ENCODE data around the gene LMO1. TPM values are rescaled to one million over a fixed set of nuclear protein-coding genes. Genes with fewer than 3 reads are reported as not detected.

LMO1 gene
- total RNA-seq, 1 donor from 2014 or later, result not detected

DNA sequence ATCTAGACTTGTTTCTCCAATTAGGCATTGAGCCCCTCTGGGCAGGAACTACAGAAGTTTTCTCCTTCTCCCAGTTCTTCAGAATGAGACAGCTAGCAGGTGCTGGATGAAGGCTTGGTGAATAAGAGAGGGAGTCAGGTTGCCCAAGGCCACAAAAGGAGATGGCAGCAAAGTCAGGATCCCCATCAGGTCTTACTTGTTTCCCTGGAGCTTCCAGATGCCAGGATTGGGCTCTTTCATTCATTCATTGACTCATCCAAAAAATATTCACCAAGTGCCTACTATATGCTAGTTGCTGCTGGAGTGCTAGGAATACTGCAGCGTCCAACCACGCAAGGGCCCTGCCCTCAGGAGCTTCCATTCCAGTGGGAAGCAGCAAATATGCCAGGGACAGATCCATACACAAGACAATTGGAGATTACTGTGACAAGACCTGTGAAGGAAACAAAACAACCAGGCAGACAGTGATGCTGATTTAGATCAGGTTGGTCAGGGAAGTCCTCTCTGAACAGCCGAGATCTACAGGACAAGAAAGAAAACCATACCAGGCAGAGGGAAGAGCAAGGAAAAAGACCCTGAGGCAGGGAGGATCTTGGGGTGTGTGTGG is 24.6 kb upstream of the LMO1 start:
- no peak for DNase-seq (ENCODE audit: low spot score)

DNA sequence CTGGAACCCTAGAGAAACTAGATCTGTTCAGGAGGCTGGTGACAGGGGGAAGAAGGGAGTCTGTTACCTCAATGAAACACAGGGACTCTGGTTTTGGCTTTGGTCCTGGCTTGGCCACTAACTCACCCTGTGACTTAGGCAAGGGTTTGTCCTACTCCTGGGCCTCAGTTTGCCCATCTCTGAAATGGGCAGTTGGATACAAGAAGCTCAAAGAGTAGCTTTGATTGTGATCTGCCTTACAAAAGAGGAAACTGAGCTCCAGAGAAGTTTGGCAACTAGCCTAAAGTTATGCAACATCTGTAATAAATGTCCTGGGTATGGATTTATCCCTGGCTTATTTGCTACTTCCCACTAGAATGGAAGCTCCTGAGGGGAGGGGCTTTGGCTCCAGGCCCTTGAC is 24.0 kb upstream of the LMO1 start:
- no peak for DNase-seq (ENCODE audit: low spot score)

DNA sequence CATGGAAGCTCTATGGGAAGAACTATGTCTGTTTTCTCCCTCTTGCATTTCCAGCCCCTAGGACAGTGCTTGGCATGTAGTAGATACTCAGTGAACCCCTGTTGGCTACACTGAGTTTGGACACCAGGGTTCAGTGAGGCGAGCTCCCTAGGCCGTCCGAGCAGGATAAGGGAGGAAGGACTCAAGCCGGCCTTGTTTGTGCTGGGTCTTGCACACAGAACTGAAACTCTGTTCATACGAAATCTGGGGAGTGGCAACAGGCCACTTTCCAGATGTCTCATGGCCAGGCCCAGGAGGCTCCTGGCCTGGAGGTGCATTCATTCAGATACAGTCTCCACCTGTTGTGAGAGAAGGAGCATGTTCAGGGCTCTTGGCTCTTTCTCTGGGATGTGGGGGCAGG is 23.6 kb upstream of the LMO1 start:
- no peak for DNase-seq (ENCODE audit: low spot score)

DNA sequence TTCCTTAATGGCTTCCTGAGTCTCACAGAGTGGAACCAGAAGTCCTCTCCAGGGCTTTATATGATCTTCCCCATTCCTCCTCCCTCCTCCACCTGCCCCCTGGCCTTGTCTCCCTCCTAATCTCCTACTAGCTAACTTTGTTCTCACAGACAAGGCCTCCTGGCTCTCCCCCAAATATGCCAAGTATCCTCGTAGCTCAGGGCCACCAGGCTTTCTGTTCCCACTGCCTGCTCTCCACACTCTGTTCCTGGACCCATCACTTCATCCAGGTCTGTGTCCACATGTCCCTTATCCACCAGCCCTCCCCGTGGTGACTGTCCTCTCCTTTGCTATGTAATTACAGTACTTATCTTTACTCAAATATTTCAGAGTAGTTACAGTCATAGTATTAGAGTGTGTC is 23.2 kb upstream of the LMO1 start:
- no peak for DNase-seq (ENCODE audit: low spot score)

DNA sequence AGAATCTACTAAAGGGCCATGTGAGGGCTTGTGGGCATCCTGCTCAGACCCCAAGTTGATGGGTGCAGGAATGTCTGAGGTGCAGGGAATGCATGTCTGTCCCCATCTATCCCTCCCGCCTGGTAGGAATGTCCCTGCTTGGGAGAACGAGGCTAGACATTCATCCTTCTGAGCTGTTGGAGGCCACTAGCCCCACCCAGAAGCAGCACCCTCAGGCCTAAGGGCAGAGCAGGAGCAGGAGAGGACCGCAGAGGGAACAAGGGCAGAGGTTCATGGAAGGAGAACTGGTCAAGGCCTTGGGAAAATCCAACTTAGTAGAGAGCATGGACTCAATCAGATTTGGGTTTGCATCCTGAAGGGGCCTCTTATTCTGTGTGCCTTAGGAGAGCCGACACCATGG is 22.1 kb upstream of the LMO1 start:
- DNase-seq (ENCODE audit: low spot score), result no peak

DNA sequence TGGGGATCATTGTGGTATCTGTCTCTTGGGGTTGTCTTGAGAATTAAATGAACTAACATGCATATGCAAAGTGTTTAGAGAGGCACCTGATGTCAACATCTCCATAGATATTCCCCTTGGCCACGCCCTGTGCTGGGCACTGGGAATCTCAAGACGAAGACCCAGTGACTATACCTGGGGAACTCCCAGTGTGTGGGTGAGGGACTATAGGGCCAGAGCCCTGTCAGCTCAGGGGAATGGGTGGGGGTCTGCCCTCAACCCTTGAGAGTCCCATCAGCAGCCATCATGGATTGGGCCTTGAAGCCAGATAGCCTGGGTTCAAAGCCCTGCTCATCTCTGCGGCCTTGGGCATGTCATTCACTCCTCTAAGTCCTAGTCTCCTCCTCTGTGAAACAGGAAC is 21.6 kb upstream of the LMO1 start:
- DNase-seq (ENCODE audit: low spot score), result no peak

DNA sequence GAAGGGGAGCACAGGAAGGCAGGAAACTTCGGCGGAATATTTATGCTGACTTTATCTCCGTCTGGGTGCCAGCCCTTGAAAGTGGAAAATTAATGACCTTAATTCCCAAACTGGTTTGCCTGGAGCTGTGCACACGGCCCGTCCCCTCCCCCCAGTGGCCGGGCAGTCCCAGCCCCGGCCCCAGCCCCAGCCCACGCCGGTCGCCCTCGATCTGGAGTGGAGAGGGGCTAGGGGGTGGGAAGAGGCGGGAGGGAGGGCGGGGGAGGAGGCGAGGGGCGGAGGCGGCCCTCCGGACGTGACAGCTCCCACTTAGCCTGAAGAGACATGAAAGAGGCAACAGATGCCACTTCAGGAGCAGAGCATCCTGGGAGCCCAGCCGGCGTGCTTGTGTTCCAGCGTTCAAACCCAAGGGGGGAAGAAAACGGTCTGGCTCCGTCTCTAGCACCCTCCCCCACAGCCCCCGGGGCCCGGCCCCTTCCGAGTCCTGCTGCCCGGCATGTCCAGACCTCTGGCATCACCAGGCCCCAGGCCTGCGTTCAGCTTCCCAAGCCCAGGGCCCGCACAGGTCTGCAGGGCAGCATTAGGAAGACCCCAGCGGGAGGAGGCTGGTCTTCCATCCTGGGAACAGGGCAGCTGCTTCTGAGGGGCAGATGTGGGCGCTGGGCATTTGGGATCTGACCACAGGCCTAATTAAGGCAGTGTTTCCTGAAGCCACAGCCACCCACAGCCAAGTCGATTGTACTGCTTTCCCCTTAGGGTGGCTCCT is 20.0 kb upstream of the LMO1 start:
- DNase-seq (ENCODE audit: low spot score), result no peak

DNA sequence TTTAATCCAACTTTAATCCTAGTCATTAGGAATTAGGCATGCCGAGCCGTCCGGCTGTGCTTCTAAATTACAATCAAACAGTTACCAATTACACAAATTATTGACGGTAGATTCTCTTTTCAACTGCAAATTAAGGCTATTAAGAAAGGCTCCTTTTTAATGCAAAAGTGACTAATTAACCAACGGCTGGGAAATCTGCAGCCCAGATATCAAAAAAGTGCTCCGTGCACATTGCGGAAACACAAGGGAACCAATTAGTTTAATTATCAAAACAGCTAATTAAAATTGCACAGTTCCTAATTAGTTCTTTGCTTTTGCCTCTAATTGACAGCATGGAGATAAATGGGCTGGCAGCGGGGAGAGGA is 19.4 kb upstream of the LMO1 start:
- DNase-seq (ENCODE audit: low spot score), result no peak

DNA sequence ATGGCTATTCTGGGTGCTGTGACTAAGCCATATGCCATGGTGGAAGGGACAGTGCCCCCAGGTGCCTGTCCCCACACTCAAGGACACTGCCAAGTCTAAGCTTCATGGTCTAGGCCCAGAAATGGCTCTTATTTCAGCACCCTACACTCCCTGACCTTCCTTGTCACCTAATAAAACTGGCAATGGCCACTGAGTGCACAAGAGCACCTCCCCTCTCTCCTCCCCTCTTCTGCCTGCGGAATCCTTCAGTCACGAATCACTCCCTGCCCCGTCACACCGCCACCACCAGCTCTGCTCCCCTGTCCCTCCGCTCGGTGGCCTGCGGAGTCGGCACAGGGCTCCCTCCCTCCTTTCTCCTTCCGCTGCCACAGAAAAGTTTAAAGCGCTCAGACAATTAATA is 19.0 kb upstream of the LMO1 start:
- no peak for DNase-seq (ENCODE audit: low spot score)

DNA sequence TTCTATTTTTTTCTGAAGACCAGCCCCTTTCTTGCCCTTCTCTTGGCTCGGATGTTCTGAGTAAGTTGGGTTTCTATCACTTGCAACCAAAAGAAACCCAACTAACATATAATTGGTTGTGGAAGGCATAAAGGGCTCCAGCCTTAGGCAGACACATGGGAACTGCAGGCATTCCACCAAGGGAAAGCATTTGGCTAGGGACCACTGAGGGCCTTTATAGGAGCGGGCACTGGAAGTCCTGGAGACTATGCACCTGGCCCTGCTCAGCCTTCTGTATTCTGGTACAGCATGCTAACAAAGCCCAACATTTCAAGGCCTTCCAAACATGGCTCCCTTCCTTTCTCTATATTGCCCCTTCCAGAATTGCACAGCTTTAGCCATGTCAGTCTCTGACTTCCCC is 17.6 kb upstream of the LMO1 start:
- DNase-seq (ENCODE audit: low spot score), result no peak

DNA sequence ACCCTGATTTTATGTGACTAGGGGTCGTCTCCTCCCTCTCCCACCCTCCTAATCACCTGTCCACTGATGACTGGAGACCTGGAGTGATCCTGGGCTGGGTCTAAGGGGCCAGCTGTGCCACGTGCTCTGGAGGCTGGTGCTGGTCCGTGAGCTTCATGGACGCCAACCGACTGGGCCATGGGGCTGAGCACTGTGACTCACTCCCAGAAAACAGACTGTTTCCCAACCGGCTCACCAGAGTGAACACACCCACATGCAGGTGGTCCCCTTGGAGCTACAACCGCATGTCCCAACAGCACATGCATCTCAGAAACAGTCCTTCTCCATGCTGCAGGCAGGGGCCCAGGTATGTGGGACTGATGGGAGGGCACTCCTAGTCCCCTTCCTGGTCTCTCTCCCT is 14.0 kb upstream of the LMO1 start:
- DNase-seq (ENCODE audit: low spot score), result no peak

DNA sequence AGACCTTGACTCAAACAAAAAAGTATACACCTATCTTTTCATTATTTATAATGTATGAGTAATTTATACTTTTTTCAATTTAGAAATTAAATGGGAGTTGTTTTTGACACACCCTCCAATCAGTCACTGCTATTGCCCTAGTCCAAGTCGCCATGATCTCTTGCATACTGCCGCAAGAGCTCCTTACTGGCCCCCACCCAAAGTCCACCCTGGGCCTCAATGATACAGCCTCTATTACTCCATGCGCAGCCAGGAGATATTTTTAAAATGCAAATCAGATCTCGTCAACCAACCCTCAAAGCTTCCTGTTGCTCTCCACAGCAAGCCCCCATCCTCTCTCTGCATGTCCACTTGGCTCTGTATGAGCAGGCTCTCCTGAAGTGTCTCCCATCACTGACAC is 12.8 kb upstream of the LMO1 start:
- no peak for DNase-seq (ENCODE audit: low spot score)

DNA sequence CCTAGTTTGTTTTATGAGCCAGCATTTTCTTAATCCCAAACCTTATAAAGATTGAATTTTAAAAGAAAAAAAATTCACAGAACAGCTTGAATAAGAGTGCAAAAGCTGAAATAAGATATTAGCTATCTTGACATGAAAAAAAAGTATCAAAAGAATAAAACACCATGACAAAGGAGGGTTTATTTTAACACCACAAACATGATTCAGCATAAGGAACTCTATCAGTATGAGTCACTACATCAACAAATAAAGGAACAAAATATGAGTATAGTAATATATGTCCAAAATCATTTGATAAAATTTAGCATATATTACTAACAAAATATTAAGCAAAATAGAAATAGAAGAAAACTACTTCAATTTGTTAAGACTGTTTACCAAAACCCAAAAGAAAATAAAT is 9.6 kb upstream of the LMO1 start:
- no peak for DNase-seq (ENCODE audit: low spot score)

DNA sequence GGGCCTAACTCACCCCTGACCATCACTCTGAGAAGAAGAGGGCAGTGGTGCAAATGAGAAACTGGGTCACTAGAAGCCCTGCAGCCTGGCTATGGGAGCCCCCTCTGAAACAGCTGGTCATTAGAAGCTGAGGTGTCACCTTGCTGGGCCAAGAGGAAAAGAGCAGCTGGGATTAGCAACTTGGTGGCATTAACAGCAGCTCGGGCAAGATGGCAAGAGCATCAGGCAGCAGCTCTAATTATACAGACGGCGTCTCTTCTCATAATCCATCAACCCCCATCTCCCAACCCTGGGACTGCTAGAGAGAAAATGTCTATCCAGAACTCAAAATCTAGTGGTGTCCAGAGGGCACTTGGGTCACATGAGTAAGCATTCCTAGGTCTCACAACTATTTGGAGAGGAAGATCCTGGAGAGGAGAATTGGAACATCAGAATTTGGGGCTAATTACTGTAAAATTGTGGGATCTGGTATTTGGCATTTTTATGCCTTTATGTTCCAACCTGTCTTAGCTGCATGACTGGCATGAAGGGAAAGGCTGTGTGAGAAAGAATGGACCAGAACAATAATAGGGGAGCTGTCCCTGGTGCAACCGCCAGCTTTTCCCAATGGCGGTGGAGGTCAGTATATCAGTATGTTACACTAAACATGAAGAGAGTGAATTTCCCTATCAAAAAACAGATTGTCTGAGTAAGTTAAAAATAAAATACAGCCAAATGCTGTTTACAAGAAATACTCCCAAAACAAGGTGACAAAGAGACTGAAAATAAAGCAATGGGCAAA is 7.6 kb upstream of the LMO1 start:
- DNase-seq (ENCODE audit: low spot score), result no peak

DNA sequence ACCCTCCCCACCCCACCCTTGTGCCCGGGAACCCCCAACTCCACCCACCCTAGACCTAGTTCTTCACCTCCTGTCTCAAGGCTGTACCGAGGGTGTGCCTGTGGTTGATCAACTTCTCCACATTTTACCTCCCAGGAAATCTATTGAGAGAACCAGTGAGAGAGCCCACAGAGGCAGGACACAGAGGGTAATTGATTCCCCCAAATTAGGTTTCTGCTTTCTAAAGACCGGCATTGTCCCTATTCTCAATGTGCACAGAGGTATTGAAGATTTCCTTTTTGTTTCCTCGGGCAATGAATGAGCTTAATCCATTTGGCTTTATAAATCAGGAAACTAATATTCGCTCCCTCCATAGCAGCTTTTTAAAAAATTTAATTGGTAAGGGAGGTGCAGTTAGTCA is 6.0 kb upstream of the LMO1 start:
- no peak for DNase-seq (ENCODE audit: low spot score)

DNA sequence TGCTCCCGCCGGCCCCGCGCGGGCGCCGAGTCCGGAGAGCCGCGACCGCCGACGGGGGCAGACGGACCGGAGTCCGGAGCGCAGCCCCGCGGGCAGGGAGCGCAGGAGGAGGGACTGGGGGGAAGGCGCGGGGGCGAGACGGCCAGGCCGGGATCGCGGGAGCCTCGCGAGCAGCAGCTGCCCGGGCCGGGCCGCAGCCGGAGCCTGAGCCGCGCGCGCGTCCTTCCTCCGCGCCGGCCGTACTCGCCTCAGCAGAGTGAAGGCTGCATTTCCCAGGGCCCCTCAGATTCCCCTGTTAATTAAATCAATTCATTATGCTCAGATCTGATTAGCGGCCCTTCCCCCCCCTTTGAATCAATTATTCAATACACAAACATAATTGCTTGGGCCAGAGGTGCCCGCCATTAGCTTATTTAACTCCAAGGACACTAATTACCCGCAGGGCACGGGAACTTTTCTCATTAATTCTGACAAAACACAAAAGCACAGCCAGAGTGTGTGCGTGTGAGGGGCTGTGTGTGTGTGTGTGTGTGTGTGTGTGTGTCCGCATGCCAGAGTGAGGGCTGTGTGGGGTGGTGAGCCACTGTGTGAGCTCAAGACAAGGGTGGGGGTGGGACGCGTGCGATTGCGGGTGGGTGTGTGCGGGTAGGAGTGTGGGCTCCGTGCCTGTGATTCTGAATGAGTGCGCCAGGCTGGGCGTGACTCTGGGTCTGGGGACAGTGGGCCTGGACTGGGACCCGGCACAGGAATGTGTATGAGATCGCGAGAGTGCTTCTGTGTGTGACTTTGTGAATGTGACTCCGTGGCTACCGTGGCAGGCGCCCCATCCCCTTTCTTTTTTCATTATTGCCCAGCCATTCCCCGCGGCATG is 5.1 kb upstream of the LMO1 start:
- no peak for DNase-seq (ENCODE audit: low spot score)

DNA sequence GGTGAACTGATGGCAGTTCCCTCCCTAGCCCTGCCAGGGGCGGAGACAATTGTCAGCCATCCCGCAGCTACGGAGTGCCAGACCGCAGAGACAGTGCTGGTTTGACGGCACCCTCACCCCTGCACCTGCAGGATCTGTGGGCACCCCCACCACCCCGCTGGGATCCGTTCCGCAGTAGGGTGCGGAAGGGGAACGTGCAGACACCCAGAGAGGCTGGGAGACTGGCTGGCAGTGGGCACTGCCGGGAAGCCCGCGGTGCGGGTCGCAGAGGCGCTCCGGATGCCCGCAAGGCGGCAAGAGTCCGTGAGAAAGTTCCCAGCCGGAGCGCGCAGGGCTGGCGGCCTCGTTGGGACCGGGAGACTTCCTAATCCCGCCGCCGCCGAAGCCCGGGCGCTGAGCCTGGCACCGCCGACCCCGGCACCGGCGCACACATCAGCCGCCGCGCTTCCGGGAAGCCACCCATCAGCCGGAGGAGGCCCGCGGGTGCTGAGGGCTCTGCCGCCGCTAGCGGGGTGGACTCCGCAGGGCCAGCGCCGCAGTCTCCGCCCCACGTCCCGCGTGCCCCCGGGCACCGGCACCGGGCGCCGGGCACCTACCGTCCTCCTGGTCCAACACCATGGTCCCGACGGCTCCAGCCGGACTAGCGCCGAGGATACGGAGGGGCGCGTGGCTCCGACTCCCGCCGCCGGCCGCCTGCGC is 4.3 kb upstream of the LMO1 start:
- no peak for DNase-seq (ENCODE audit: low spot score)

DNA sequence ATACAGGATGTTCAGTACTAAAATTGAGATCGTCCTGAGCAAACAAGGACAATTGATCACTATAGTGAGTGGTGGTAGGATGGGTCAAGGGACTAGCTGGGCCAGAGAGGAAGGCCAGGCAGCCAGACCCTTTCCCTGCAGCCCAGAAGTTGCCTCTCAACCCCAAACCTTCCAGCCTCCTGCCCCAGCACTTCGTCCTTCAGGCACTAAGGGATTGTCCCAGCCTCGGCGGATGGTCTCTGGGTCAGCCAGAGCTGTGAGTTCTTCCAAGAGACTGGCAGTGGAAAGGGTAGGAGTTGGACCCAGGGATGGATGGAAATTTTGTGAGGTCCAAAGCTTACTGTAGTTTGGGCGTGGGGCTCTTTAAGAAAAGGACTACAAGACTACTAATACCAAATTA is 3.6 kb upstream of the LMO1 start:
- DNase-seq (ENCODE audit: low spot score), result no peak

DNA sequence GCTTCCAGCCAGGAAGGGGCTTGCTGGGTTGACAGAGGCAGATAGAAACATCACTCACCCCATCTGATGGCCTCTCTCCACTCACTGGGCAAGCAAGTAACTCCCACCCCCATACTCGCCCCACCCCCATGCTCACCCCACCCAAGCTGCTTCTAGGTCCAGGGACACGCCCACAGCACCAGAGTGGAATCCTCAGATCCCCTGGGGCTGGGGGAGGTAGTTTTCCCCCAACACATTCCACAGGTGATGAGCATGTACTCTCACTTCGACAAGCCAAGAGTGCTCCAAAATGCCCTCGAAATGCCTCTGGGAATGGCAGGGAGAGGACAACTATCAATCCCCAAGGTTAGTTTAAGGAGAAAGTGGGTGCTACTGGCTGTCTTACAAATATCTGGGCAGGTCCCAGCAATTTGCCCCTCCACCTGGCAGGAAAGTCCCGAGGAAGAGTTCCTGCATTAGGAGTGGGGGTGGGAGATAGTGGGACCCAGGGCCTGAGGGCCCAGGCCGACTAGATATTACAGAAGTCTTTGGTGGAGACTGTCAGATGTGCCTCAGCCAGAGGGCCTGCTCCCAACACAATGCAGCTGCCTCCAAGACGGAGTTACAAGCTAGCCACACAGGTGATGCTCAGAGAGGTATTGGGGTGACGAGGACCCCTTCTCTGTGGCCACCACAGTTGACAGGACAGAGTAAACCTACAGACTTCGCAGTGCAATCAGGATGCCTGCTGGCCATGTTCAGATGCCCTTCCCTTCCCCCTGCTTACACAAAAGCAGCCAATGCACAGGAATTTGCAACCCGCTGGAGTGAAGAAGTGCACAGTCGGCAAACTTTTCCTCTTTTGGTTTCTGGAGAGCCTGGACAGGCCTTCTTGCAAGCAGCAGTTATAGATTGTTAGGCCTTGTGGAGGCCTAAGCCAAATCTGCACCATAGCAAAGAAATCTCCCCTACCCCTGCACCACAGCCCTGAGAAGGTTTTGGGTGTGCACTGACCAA is 2.9 kb upstream of the LMO1 start:
- DNase-seq (ENCODE audit: low spot score), result no peak

DNA sequence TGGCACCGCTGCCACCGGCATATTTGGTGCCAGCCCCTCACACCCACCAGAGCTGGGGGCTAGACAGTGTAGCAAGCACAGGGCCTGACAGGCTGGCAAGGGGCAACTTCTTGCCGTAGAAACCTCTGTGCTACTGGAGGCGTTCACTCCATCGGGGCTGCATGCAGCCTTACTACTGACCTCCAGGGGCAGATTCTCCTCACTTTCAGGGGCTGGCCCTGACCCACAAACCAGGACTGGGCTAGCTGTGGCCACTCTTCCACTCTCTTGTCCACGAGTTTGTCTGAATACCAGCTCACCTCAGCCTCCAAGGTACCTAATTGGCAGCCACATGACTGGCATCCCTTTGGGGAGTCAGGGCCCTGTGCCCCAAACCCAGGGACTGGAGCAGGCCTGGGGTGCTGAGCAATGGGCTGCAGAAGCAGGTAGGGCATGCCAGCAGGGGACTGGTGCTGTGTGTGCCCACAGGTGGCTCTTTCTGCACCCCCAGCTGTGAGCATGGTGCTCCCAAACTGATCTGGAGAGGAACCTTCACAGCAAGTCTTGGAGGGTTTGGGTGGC is 2.1 kb upstream of the LMO1 start:
- no peak for DNase-seq (ENCODE audit: low spot score)

Measured in mucosa of gallbladder (tissue), 1 donor.